GM19043 (cell line): Measurements from ENCODE around the gene STAG3.
A peak's percentile ranks its signal among the peaks of the same experiment; 100 is the strongest.
"Not testable (repeated sequence)": the region's sequence is repeated elsewhere in the genome, so short reads cannot be mapped to it uniquely, and the experiment has no call there.

ENCODE experiments used
- ATAC-seq: cut with Tn5 transposase; IDR thresholded peaks from one replicate; pipeline ENCODE4 v1.9.1; 2021; ENCODE audit warnings: low read depth; ENCODE audit not compliant: unreplicated experiment

STAG3 gene

GRCh38 chr7:100171840-100172239 is 5.9 kb upstream of the STAG3 start:
- no peak for ATAC-seq

- no peak for ATAC-seq
These were observed 3.8 kb upstream of the STAG3 start for GRCh38 chr7:100173806-100174495.

- no peak for ATAC-seq
These were observed 3.1 kb upstream of the STAG3 start for GRCh38 chr7:100174582-100174981.

GRCh38 chr7:100175296-100175935 is 2.3 kb upstream of the STAG3 start:
- no peak for ATAC-seq

GRCh38 chr7:100176096-100177044 is 1.3 kb upstream of the STAG3 start:
- no peak for ATAC-seq

GRCh38 chr7:100180084-100180483 is 2.4 kb downstream of the STAG3 start:
- not testable (repeated sequence) for ATAC-seq

GRCh38 chr7:100182616-100183015 is 4.9 kb downstream of the STAG3 start:
- not testable (repeated sequence) for ATAC-seq

- not testable (repeated sequence) for ATAC-seq
These were observed 5.4 kb downstream of the STAG3 start for GRCh38 chr7:100183090-100183489.

- ATAC-seq, result no peak
These were observed 8.0 kb downstream of the STAG3 start for GRCh38 chr7:100185726-100186125.

- no peak for ATAC-seq
These were observed 11.3 kb downstream of the STAG3 start for GRCh38 chr7:100189061-100189460.

GRCh38 chr7:100190048-100190711 is 12.5 kb downstream of the STAG3 start:
- ATAC-seq, result no peak

- ATAC-seq, result no peak
These were observed 14.1 kb downstream of the STAG3 start for GRCh38 chr7:100191775-100192174.

GRCh38 chr7:100192281-100192862 is 14.7 kb downstream of the STAG3 start:
- not testable (repeated sequence) for ATAC-seq

GRCh38 chr7:100192969-100193368 is 15.3 kb downstream of the STAG3 start:
- no peak for ATAC-seq

- ATAC-seq, result no peak
These were observed 17.5 kb downstream of the STAG3 start for GRCh38 chr7:100195222-100195621.

GRCh38 chr7:100195901-100196322 is 18.2 kb downstream of the STAG3 start:
- ATAC-seq, result not testable (repeated sequence)

GRCh38 chr7:100198266-100198665 is 20.5 kb downstream of the STAG3 start:
- no peak for ATAC-seq

GRCh38 chr7:100200693-100201092 is 23.0 kb downstream of the STAG3 start:
- ATAC-seq, result no peak

GRCh38 chr7:100204454-100204853 is 26.7 kb downstream of the STAG3 start:
- ATAC-seq, result no peak

GRCh38 chr7:100208911-100209408 is 31.2 kb downstream of the STAG3 start:
- peak; percentile 85 for ATAC-seq
